ENCODE measurements around the gene TTC9.

Gene TTC9

DNA sequence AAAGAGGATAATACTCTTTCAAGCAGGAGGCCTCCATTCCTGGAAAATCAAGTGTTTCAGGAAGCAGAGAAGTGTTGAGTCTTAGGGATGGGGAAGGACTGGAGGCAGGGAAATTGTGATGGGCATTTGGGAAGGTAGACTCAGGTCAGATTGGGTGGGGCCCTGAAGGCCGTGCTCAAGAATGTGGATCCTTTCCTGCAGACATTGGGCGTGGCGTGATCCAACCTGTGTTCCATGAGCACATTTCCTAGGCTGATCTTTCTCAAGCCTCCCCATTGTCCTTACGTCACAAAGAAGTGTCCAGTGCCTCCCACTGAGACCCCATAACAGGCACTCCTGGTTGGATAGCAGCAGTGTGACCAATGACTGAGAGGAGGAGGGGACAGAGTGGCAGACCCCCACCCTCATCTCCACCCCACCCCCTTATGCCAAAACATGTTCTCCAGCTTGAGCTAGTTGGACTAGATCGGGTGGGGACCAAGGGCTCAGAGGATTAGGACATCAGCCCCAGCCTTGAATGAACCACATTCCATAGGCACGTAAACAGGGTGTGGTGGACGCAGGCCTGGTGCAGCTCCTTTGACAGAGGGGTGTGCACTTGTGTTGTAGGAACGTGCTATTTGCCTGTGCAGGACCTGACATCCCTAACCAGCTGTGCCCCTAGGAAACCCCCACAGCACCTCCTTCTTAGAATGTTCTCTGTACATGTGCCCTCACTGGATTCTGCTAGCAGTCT, 76.8 kb downstream of the TTC9 start:
- no peak for DNase-seq

DNA sequence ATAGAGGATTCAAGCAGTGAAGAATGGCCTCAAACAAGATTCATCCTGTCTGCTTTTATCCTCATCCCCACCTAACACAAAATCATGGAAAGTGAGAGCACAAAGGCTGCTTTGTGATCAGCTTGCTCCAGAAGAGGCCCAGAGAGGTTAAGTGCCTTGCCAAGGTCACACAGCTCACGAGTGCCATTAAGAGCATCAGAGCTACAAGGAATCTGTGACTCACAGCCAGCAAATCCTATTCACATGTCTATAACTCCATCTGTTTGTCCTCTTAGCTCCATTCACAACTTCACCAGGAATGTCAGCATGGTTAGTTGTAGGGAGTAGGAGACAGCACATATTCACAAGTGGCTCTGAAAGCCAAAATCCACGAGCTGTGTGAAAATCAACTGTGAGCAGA, 79.8 kb downstream of the TTC9 start:
- DNase-seq: no peak

DNA sequence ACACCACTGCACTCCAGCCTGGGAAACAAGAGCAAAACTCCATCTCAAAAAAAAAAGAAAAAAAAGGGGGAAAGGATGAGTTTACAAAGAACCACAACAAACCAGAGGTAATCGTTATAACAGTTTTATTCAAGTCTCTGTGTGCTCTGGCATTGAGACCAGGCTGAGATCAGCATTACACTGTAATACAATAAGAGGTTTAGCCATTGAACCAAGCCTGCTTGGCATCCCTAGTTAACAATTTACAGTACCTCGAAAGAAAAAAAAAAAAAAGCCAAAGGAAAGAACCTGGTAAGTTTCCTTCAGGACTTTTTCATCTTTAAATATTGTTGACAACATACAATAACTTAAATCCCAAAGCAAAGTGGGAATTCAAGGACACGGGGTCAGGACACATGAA, 80.7 kb downstream of the TTC9 start:
- no peak for DNase-seq

- DNase-seq: no peak
Observed at GRCh38 chr14:70723276-70723675, 81.6 kb downstream of the TTC9 start.

DNA sequence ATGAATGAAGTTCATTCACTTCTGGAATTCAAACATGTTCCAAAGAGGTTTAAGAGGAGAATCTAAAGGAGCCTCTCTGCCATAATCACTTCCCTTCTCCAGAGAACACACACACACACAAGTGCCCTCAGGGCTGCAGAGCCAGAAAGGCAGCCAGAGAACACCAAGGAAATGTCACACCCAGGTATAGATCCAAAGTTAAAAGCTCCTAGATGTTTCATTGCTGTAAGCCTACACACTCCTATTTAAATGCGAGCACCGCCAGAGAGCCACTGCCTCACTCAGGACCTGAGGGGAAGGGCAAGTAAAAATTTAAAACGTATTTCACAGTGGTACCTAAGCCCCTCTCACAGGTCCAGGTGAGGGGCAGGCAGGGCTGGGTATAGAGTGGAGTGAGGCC, 82.4 kb downstream of the TTC9 start:
- DNase-seq: no peak

DNA sequence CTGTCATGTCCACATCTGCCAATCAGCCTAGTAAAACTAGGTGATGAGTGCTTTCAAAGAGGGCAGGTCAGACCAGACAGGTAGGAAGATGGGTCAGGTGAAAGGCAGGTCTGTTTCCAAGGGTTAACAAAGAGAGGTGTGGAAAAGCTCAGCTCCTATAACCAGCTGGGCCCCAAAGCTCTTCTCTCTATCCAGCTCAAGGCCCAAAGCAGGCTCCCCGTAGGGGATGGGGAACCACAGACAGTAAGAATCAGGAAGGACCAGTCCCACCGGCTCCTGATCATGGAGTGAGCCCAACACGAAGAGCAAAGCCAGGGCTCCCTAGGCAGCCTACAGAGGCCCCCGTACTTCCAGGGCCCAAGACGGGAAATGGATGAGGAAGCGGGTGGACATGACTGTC, 83.2 kb downstream of the TTC9 start:
- no peak for DNase-seq
